HepG2 (cell line): ENCODE data around the gene COL8A2. TPM values are rescaled to one million over a fixed set of nuclear protein-coding genes. Genes with fewer than 3 reads are reported as not detected.

ENCODE experiments used
- ATF1 ChIP-seq: IDR thresholded peaks from 2 replicates; pipeline ENCODE4 v1.6.1; 2016; ENCODE audit warnings: mild to moderate bottlenecking, control low read depth
- ATF7 ChIP-seq, 2 experiments: fragments of 450-650 bp in 1 of 2; sonication (generic) in 1 of 2; formaldehyde crosslinking in 1 of 2; IDR thresholded peaks; 2 replicates each; pipeline versions ENCODE4 v1.4.0 to v1.6.1; 2016 to 2020; ENCODE audit warnings: antibody characterized with exemption in 1 of 2, mild to moderate bottlenecking in 1 of 2, missing genetic modification reagents in 1 of 2
- HMG20B ChIP-seq: conservative IDR thresholded peaks from 2 replicates; pipeline ENCODE4 v1.6.1; 2016; ENCODE audit warnings: missing genetic modification reagents, missing compliant biosample characterization
- HNRNPUL1 ChIP-seq: fragments of 200-400 bp; formaldehyde crosslinking; IDR thresholded peaks from 2 replicates; pipeline ENCODE4 v1.6.1; 2017; ENCODE audit warnings: low read depth, mild to moderate bottlenecking, low read length, moderate library complexity
- JDP2 ChIP-seq: sonication (generic); formaldehyde crosslinking; IDR thresholded peaks from 2 replicates; pipeline ENCODE4 v1.8.1; 2022; ENCODE audit warnings: missing genetic modification reagents, borderline replicate concordance
- KAT7 ChIP-seq: IDR thresholded peaks from 2 replicates; pipeline ENCODE4 v1.6.1; 2018; ENCODE audit warnings: borderline replicate concordance, missing compliant biosample characterization
- MED13 ChIP-seq: sonication (generic); formaldehyde crosslinking; IDR thresholded peaks from 2 replicates; pipeline ENCODE4 v1.5.0; 2020; ENCODE audit warnings: missing genetic modification reagents
- NBN ChIP-seq: fragments of 450-650 bp; conservative IDR thresholded peaks from 2 replicates; pipeline ENCODE4 v1.6.1; 2017
- PAF1 ChIP-seq: IDR thresholded peaks from 2 replicates; pipeline ENCODE4 v1.6.1; 2016; ENCODE audit warnings: missing genetic modification reagents, missing compliant biosample characterization
- PLRG1 ChIP-seq: fragments of 450-650 bp; conservative IDR thresholded peaks from 2 replicates; pipeline ENCODE4 v1.6.1; 2016
- POLR2A ChIP-seq, 2 experiments: IDR thresholded peaks; 2 replicates each; pipeline ENCODE4 v1.6.1; 2011; ENCODE audit warnings: low read depth in 2 of 2, low read length in 2 of 2, mild to moderate bottlenecking in 1 of 2, moderate library complexity in 1 of 2; ENCODE audit not compliant: insufficient read depth in 1 of 2
- POLR2AphosphoS5 ChIP-seq: IDR thresholded peaks from 2 replicates; pipeline ENCODE4 v1.6.1; 2012; ENCODE audit warnings: low read depth, low read length
- SATB2 ChIP-seq: sonication (generic); formaldehyde crosslinking; IDR thresholded peaks from 2 replicates; pipeline ENCODE4 v1.5.0; 2020; ENCODE audit warnings: missing genetic modification reagents
- TCF7L2 ChIP-seq: IDR thresholded peaks from 2 replicates; pipeline ENCODE4 v1.6.1; 2011; ENCODE audit warnings: mild to moderate bottlenecking, low read depth, low read length, moderate library complexity
- ZNF143 ChIP-seq: sonication (generic); formaldehyde crosslinking; IDR thresholded peaks from 2 replicates; pipeline ENCODE4 v1.4.0; 2020; ENCODE audit warnings: missing genetic modification reagents
- ZNF17 ChIP-seq: sonication (generic); formaldehyde crosslinking; IDR thresholded peaks from 2 replicates; pipeline ENCODE4 v1.5.0; 2020; ENCODE audit warnings: mild to moderate bottlenecking, missing genetic modification reagents
- ZNF207 ChIP-seq: fragments of 450-650 bp; IDR thresholded peaks from 2 replicates; pipeline ENCODE4 v1.6.1; 2016; ENCODE audit warnings: antibody characterized with exemption, borderline replicate concordance
- ZNF484 ChIP-seq: sonication (generic); formaldehyde crosslinking; IDR thresholded peaks from 2 replicates; pipeline ENCODE4 v1.5.1; 2020; ENCODE audit warnings: mild to moderate bottlenecking, low read depth, missing genetic modification reagents, borderline replicate concordance
- ZNF558 ChIP-seq: sonication (generic); formaldehyde crosslinking; IDR thresholded peaks from 2 replicates; pipeline ENCODE4 v1.9.0; 2022; ENCODE audit warnings: mild to moderate bottlenecking, missing genetic modification reagents, borderline replicate concordance
- ZNF749 ChIP-seq: sonication (generic); formaldehyde crosslinking; IDR thresholded peaks from 2 replicates; pipeline ENCODE4 v1.8.0; 2022; ENCODE audit warnings: mild to moderate bottlenecking, missing genetic modification reagents, moderate library complexity, borderline replicate concordance
- ZNF75D ChIP-seq: sonication (generic); formaldehyde crosslinking; IDR thresholded peaks from 2 replicates; pipeline ENCODE4 v1.8.1; 2023; ENCODE audit warnings: missing genetic modification reagents, mild to moderate bottlenecking, borderline replicate concordance
- ZNF780A ChIP-seq: sonication (generic); formaldehyde crosslinking; IDR thresholded peaks from 2 replicates; pipeline ENCODE4 v1.8.0; 2022; ENCODE audit warnings: mild to moderate bottlenecking, missing genetic modification reagents, moderate library complexity
- ZNF788 ChIP-seq: sonication (generic); formaldehyde crosslinking; IDR thresholded peaks from 2 replicates; pipeline ENCODE4 v1.5.0; 2020; ENCODE audit warnings: mild to moderate bottlenecking, missing genetic modification reagents, borderline replicate concordance
- polyA plus RNA-seq, 8 experiments: library from polyadenylated mRNA; depleted of rRNA in 3 of 8; stranded (reverse) in 7 of 8; unstranded in 1 of 8; fragments of >200 nt; fragmentation: Illumina TruSeq in 4 of 8; extraction: Trizol in 4 of 8; gene quantifications; 2 replicates each; pipeline versions ENCODE4 v1.2.1 to v1.2.3, GENCODE V29; 2011 to 2016; ENCODE audit warnings: low read depth in 4 of 8, missing spikeins in 1 of 8, mixed read lengths in 1 of 8; ENCODE audit not compliant: insufficient read depth in 1 of 8
- total RNA-seq, 5 experiments: library from RNA; depleted of rRNA; stranded (reverse); fragments of >200 nt; fragmentation: Illumina TruSeq; extraction: Trizol; gene quantifications; 2 replicates each; pipeline ENCODE4 v1.2.3, GENCODE V29; 2016; ENCODE audit warnings: low read depth in 1 of 5
- TF ChIP-seq, protein P1 (sequence below): sonication (generic); formaldehyde crosslinking; IDR thresholded peaks from 2 replicates; pipeline ENCODE4 v1.8.1; 2023; ENCODE audit warnings: mild to moderate bottlenecking, missing genetic modification reagents, borderline replicate concordance
- TF ChIP-seq, protein P2 (sequence below): sonication (generic); formaldehyde crosslinking; IDR thresholded peaks from 2 replicates; pipeline ENCODE4 v1.5.1; 2020; ENCODE audit warnings: missing genetic modification reagents, mild to moderate bottlenecking, borderline replicate concordance
- TF ChIP-seq, protein P3 (sequence below): sonication (generic); formaldehyde crosslinking; IDR thresholded peaks from 2 replicates; pipeline ENCODE4 v1.5.0; 2020; ENCODE audit warnings: missing genetic modification reagents
- TF ChIP-seq, protein P4 (sequence below): sonication (generic); formaldehyde crosslinking; IDR thresholded peaks from 2 replicates; pipeline ENCODE4 v1.4.0; 2020; ENCODE audit warnings: missing genetic modification reagents

The COL8A2 gene
- total and polyA plus RNA-seq, 2 of the 13 experiments (the other 11 are each of a cell fraction or from before 2014, with no cell fraction given) = 0.13 to 0.24 TPM

DNA sequence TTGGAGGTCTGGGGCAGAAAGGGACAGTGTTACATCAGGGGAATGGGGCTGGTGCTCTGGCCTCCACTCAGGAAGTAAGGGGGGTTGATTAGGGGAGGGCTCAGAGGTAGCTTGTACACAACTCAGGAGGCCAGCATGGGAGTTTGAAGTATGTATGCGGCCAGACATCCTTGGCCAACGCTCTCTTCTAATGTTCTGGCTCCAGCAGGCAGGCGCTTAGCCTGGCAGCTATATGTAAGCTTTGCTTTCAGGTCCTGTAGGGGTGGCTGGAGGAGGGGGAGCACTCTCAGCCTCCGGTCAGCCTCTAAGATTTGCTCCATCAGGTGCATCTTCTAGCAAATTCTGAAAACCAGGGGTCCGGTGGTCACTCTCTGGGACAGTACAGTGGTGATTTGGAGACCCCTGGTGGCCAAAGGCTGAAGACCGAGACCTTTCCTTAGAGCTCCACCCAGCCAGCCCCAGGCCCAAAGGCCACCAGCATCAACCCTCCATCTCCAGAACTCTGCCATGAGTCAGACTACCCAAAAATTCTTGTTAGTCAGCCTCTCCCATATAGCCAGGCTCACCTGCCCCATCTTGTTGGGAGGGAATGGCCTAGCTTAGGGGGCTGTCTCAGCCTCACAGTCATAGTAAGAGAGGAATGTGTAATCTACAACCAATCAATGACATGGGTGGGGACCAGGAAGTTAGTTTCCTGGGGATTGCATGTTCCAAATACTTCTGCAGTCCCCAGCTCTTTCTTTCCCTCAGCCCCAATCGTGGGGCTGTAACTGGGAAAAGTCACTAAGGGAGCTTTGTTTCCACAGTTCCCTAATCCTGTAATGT, 9.7 kb upstream of the COL8A2 start (continued):
- TF ChIP-seq NBN (no peak), ZNF558 (CRISPR knock-in tag) (no peak), ZNF75D (no peak), POLR2A (IDR thresholded peaks at IDR 0.05; ENCODE audit: insufficient read depth in 1 of 2, low read depth in 2 of 2, low read length in 2 of 2) (no peak), SATB2 (no peak), MED13 (CRISPR knock-in tag) (no peak), ZNF788 (0 out of 2 replicates have a peak, but pooled peaks have one; percentile 66), ZNF780A (CRISPR knock-in tag) (no peak), PAF1 (CRISPR knock-in tag) (no peak), ZNF143 (CRISPR knock-in tag) (no peak), KAT7 (no peak), TCF7L2 (no peak), JDP2 (CRISPR knock-in tag) (no peak), ZNF17 (CRISPR knock-in tag) (no peak), HMG20B (CRISPR knock-in tag) (no peak), HNRNPUL1 (no peak), ATF7 (IDR thresholded peaks at IDR 0.05) (no peak), ATF7 (CRISPR knock-in tag; IDR thresholded peaks at IDR 0.05) (no peak), POLR2AphosphoS5 (no peak), ZNF207 (no peak), ATF1 (CRISPR knock-in tag) (no peak), ZNF484 (CRISPR knock-in tag) (no peak), PLRG1 (no peak), ZNF749 (CRISPR knock-in tag) (no peak)
- TF ChIP-seq, protein P1, sequence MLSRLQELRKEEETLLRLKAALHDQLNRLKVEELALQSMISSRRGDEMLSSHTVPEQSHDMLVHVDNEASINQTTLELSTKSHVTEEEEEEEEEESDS = no peak
- TF ChIP-seq, protein P2, sequence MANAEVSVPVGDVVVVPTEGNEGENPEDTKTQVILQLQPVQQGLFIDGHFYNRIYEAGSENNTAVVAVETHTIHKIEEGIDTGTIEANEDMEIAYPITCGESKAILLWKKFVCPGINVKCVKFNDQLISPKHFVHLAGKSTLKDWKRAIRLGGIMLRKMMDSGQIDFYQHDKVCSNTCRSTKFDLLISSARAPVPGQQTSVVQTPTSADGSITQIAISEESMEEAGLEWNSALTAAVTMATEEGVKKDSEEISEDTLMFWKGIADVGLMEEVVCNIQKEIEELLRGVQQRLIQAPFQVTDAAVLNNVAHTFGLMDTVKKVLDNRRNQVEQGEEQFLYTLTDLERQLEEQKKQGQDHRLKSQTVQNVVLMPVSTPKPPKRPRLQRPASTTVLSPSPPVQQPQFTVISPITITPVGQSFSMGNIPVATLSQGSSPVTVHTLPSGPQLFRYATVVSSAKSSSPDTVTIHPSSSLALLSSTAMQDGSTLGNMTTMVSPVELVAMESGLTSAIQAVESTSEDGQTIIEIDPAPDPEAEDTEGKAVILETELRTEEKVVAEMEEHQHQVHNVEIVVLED (CRISPR knock-in tag) = no peak
- TF ChIP-seq, protein P3, sequence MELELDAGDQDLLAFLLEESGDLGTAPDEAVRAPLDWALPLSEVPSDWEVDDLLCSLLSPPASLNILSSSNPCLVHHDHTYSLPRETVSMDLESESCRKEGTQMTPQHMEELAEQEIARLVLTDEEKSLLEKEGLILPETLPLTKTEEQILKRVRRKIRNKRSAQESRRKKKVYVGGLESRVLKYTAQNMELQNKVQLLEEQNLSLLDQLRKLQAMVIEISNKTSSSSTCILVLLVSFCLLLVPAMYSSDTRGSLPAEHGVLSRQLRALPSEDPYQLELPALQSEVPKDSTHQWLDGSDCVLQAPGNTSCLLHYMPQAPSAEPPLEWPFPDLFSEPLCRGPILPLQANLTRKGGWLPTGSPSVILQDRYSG (CRISPR knock-in tag) = no peak
- TF ChIP-seq, protein P4, sequence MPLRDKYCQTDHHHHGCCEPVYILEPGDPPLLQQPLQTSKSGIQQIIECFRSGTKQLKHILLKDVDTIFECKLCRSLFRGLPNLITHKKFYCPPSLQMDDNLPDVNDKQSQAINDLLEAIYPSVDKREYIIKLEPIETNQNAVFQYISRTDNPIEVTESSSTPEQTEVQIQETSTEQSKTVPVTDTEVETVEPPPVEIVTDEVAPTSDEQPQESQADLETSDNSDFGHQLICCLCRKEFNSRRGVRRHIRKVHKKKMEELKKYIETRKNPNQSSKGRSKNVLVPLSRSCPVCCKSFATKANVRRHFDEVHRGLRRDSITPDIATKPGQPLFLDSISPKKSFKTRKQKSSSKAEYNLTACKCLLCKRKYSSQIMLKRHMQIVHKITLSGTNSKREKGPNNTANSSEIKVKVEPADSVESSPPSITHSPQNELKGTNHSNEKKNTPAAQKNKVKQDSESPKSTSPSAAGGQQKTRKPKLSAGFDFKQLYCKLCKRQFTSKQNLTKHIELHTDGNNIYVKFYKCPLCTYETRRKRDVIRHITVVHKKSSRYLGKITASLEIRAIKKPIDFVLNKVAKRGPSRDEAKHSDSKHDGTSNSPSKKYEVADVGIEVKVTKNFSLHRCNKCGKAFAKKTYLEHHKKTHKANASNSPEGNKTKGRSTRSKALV = no peak
